Keratinocyte (primary cell): ENCODE data around the gene PTPN2. TPM values are rescaled to one million over a fixed set of nuclear protein-coding genes. Genes with fewer than 3 reads are reported as not detected.

Experiments
- DNase-seq: peaks from one replicate; pipeline ENCODE4 v3.0.0-alpha.2; 2011; ENCODE audit warnings: low read depth, missing footprints, low spot score
- FAIRE-seq: peaks from 2 replicates; lab custom pipeline; 2011; peaks lifted over from hg19 to GRCh38; lab: Jason Lieb, UNC
- H2AFZ ChIP-seq: 2 replicates; pipeline ENCODE4 v1.6.0; 2012; ENCODE audit warnings: low read length, control low read depth, inconsistent platforms; ENCODE audit not compliant: control insufficient read depth
- H3K27ac ChIP-seq: 2 replicates; pipeline ENCODE4 v1.5.1; 2011; ENCODE audit warnings: low read length; ENCODE audit not compliant: control insufficient read depth, insufficient read depth
- H3K27me3 ChIP-seq: 3 replicates; pipeline ENCODE4 v1.6.0; 2011; ENCODE audit warnings: low read length; ENCODE audit not compliant: control insufficient read depth, insufficient read depth; ENCODE audit errors: extremely low read depth
- H3K36me3 ChIP-seq, 2 experiments: 2 replicates in 1 of 2; 3 replicates in 1 of 2; pipeline ENCODE4 v1.5.1; 2011; ENCODE audit warnings: low read length in 2 of 2, mild to moderate bottlenecking in 1 of 2; ENCODE audit not compliant: control insufficient read depth in 2 of 2, insufficient read depth in 2 of 2; ENCODE audit errors: extremely low read depth in 1 of 2
- H3K4me1 ChIP-seq: 3 replicates; pipeline ENCODE4 v1.5.1; 2011; ENCODE audit warnings: low read length; ENCODE audit not compliant: control insufficient read depth, insufficient read depth; ENCODE audit errors: extremely low read depth
- H3K4me2 ChIP-seq: 3 replicates; pipeline ENCODE4 v1.6.0; 2011; ENCODE audit warnings: low read depth, low read length; ENCODE audit not compliant: control insufficient read depth, insufficient read depth; ENCODE audit errors: extremely low read depth
- H3K4me3 ChIP-seq, 3 experiments: fragments of 200-600 bp in 1 of 3; sonication (generic) in 1 of 3; 2 replicates in 2 of 3; 3 replicates in 1 of 3; pipeline ENCODE4 v1.5.1; 2011 to 2016; ENCODE audit warnings: low read length in 3 of 3, mild to moderate bottlenecking in 3 of 3, control low read depth in 2 of 3, inconsistent platforms in 1 of 3, low read depth in 1 of 3, mixed read lengths in 1 of 3, mixed run types in 1 of 3, moderate library complexity in 1 of 3; ENCODE audit not compliant: control insufficient read depth in 2 of 3, insufficient read depth in 2 of 3; ENCODE audit errors: extremely low read depth in 1 of 3
- H3K79me2 ChIP-seq: 2 replicates; pipeline ENCODE4 v1.6.0; 2012; ENCODE audit warnings: low read length; ENCODE audit not compliant: control insufficient read depth, insufficient read depth
- H3K9ac ChIP-seq: 3 replicates; pipeline ENCODE4 v1.6.0; 2011; ENCODE audit warnings: low read length; ENCODE audit not compliant: control insufficient read depth, insufficient read depth; ENCODE audit errors: extremely low read depth
- H3K9me1 ChIP-seq: 3 replicates; pipeline ENCODE4 v1.6.0; 2011; ENCODE audit warnings: low read length; ENCODE audit not compliant: control insufficient read depth, insufficient read depth; ENCODE audit errors: extremely low read depth
- H3K9me3 ChIP-seq: 2 replicates; pipeline ENCODE4 v1.5.1; 2012; ENCODE audit warnings: low read depth, low read length; ENCODE audit not compliant: control insufficient read depth
- H4K20me1 ChIP-seq: 3 replicates; pipeline ENCODE4 v1.6.0; 2011; ENCODE audit warnings: low read length; ENCODE audit not compliant: control insufficient read depth, insufficient read depth; ENCODE audit errors: extremely low read depth
- EZH2 ChIP-seq: IDR thresholded peaks from one replicate; pipeline ENCODE4 v1.6.1; 2012; ENCODE audit warnings: inconsistent platforms, mild to moderate bottlenecking, low read length, moderate library complexity
- dilution Hi-C: fragments of 300-500 bp; cut with MboI; formaldehyde crosslinking; loops from one replicate; pipeline ENCODE4 v1.7.0; 2020; ENCODE audit warnings: low sequenced_read_pairs; ENCODE audit not compliant: extremely low pct_ligation_motif_present
- polyA plus RNA-seq, 5 experiments: library from polyadenylated mRNA; depleted of rRNA in 3 of 5; stranded (reverse) in 3 of 5; stranded (forward) in 1 of 5; unstranded in 1 of 5; fragments of >200 nt; gene quantifications; 1 replicate in 1 of 5; 2 replicates in 3 of 5; 3 replicates in 1 of 5; pipeline versions ENCODE4 v1.2.1 to v1.2.3, GENCODE V29; 2011 to 2012; ENCODE audit warnings: missing spikeins in 2 of 5, low read depth in 1 of 5, low replicate concordance in 1 of 5
- TF ChIP-seq, protein P1 (sequence below), 3 experiments: IDR thresholded peaks in 1 of 3; conservative IDR thresholded peaks in 1 of 3; optimal IDR thresholded peaks in 1 of 3; 2 replicates in 2 of 3; 3 replicates in 1 of 3; pipeline versions ENCODE3 to v1.5.1; 2011; ENCODE audit warnings: low read length in 3 of 3, mild to moderate bottlenecking in 3 of 3, moderate library complexity in 2 of 3, control low read depth in 1 of 3, inconsistent platforms in 1 of 3; ENCODE audit not compliant: insufficient read depth in 2 of 3; ENCODE audit errors: extremely low read depth in 1 of 3

Gene PTPN2
- polyA plus RNA-seq, 1 donor (not counting 4 experiments of a cell fraction or from before 2014, with no cell fraction given), result 39.9 TPM

DNA sequence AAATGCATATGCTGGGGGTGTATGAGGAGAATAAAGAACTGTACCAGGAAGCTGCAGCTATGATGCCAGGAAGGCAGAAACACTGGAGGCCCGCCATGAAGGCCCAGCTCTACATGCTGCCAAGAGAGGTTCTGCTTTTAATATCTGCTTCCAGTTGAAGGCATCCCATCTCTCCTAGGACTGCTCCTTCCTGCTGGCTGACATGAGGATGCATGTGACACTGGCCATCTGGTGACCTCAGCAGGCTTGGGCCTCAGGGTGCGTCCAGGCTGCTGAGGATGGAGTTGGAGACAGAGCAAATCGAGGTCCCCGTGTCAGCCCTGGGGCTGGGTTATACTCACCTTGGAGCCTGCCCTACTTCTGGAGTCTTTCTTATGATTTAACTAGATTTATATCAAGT is 132.1 kb downstream of the PTPN2 start:
- no peak for DNase-seq
- no peaks in the 10 kb centered on the region for H3K27me3 ChIP-seq
- no peaks in the 10 kb centered on the region for H3K79me2 ChIP-seq
- no peaks in the 10 kb centered on the region for H3K9me3 ChIP-seq
- H3K36me3 ChIP-seq, result no peaks in the 10 kb centered on the region
- dilution Hi-C loops, result no loop called here
- TF ChIP-seq, protein P1, sequence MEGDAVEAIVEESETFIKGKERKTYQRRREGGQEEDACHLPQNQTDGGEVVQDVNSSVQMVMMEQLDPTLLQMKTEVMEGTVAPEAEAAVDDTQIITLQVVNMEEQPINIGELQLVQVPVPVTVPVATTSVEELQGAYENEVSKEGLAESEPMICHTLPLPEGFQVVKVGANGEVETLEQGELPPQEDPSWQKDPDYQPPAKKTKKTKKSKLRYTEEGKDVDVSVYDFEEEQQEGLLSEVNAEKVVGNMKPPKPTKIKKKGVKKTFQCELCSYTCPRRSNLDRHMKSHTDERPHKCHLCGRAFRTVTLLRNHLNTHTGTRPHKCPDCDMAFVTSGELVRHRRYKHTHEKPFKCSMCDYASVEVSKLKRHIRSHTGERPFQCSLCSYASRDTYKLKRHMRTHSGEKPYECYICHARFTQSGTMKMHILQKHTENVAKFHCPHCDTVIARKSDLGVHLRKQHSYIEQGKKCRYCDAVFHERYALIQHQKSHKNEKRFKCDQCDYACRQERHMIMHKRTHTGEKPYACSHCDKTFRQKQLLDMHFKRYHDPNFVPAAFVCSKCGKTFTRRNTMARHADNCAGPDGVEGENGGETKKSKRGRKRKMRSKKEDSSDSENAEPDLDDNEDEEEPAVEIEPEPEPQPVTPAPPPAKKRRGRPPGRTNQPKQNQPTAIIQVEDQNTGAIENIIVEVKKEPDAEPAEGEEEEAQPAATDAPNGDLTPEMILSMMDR (optimal IDR thresholded peaks at IDR 0.05 in 1 of 3, IDR thresholded peaks at IDR 0.05 in 1 of 3, conservative IDR thresholded peaks at IDR 0.05 in 1 of 3; ENCODE audit: extremely low read depth in 1 of 3, insufficient read depth in 2 of 3, low read length in 3 of 3), result no peak
- TF ChIP-seq EZH2, result no peak
- no peak overlapping the region for H3K27ac ChIP-seq
- FAIRE-seq, result no peak
- peaks cover 13% of the 10 kb centered on the region for H3K4me1 ChIP-seq
- H3K9me1 ChIP-seq, result no peaks in the 10 kb centered on the region
- no peak overlapping the region for H3K9ac ChIP-seq
- H4K20me1 ChIP-seq, result no peaks in the 10 kb centered on the region
- no peak overlapping the region for H3K4me2 ChIP-seq
- no peak overlapping the region for H3K4me3 ChIP-seq
- H2AFZ ChIP-seq, result no peak overlapping the region

DNA sequence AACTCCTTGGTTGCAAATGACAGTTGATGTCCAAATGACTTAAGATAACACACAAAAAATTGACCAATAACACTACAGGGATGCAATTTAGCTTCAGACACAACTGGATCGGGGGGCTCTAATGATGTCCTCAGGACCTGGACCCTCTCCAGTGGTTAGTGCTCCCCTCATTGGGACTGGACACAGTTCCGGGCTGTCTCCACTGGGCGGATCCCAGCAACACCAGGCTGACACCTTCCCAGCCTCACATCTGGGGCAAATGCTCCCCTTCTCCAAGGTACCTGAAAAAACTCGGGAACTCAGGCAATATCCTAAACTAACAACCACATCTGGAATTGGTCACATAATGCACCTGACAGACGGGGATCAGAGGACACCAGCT is 132.5 kb downstream of the PTPN2 start:
- TF ChIP-seq EZH2, result no peak
- TF ChIP-seq, protein P1 (optimal IDR thresholded peaks at IDR 0.05 in 1 of 3, IDR thresholded peaks at IDR 0.05 in 1 of 3, conservative IDR thresholded peaks at IDR 0.05 in 1 of 3; ENCODE audit: extremely low read depth in 1 of 3, insufficient read depth in 2 of 3, low read length in 3 of 3), result no peak
- H3K36me3 ChIP-seq, result no peaks in the 10 kb centered on the region
- peaks cover 13% of the 10 kb centered on the region for H3K4me1 ChIP-seq
- H3K4me2 ChIP-seq, result no peak overlapping the region
- H4K20me1 ChIP-seq, result no peaks in the 10 kb centered on the region
- H3K9me1 ChIP-seq, result no peaks in the 10 kb centered on the region
- dilution Hi-C loops, result no loop called here
- H3K27ac ChIP-seq, result no peak overlapping the region
- FAIRE-seq, result no peak
- H3K9ac ChIP-seq, result no peak overlapping the region
- no peaks in the 10 kb centered on the region for H3K27me3 ChIP-seq
- no peaks in the 10 kb centered on the region for H3K79me2 ChIP-seq
- H3K4me3 ChIP-seq, result no peak overlapping the region
- H2AFZ ChIP-seq, result no peak overlapping the region
- no peak for DNase-seq
- no peaks in the 10 kb centered on the region for H3K9me3 ChIP-seq
